ENCODE data around the gene A4GNT.

The A4GNT gene

GRCh38 chr3:138078096-138078495, 54.1 kb downstream of the A4GNT start:
- no peak for DNase-seq
